Testis (tissue), 3 donors: ENCODE measurements around the gene MASP2. TPM values are rescaled to one million over a fixed set of nuclear protein-coding genes. Genes with fewer than 3 reads are reported as not detected.

ENCODE experiments used
- DNase-seq: peaks from one replicate; pipeline ENCODE4 v3.0.0-alpha.2; 2019
- H3K27ac ChIP-seq, 2 donors: fragments of 200-600 bp; sonication (generic); one replicate each; pipeline ENCODE4 v1.5.1; 2019
- H3K27me3 ChIP-seq: fragments of 200-600 bp; sonication (generic); one replicate; pipeline ENCODE4 v1.5.1; 2019
- H3K36me3 ChIP-seq: fragments of 200-600 bp; sonication (generic); one replicate; pipeline ENCODE4 v1.5.1; 2017; ENCODE audit warnings: low read depth; ENCODE audit errors: missing control alignments
- H3K4me1 ChIP-seq: fragments of 200-600 bp; sonication (generic); one replicate; pipeline ENCODE4 v1.5.1; 2019
- H3K4me3 ChIP-seq, 2 donors: fragments of 200-600 bp; sonication (generic); one replicate each; pipeline ENCODE4 v1.5.1; 2017 to 2019
- H3K9me3 ChIP-seq: fragments of 200-600 bp; sonication (generic); one replicate; pipeline ENCODE4 v1.5.1; 2017
- POLR2A ChIP-seq: fragments of 450-650 bp; IDR thresholded peaks from one replicate; pipeline ENCODE4 v1.6.1; 2017; ENCODE audit warnings: antibody characterized with exemption, mild to moderate bottlenecking, moderate library complexity
- WGBS, 2 donors: methylation state at CpG; one replicate each; pipeline ENCODE4 v1.1.5; 2018; 5-methylcytosine and 5-hydroxymethylcytosine counted together
- intact Hi-C: fragments of 100-400 bp; cut with DNase I; formaldehyde crosslinking; loops from one replicate; pipeline ENCODE4 v1.15.1; 2023; ENCODE audit warnings: low total_unique reads
- polyA plus RNA-seq: library from polyadenylated mRNA; stranded (reverse); fragments of 350-450 nt; fragmentation: Illumina TruSeq; extraction: RNeasy Lipid Tissue Mini Kit (QIAGEN cat#74804); gene quantifications from one replicate; pipeline ENCODE4 v1.2.3, GENCODE V29; 2014; ENCODE audit warnings: low read depth, low replicate concordance; ENCODE audit not compliant: insufficient read depth
- total RNA-seq, 2 donors: library from RNA; depleted of rRNA; stranded (reverse); fragments of >200 nt; gene quantifications; one replicate each; pipeline ENCODE4 v1.2.3, GENCODE V29; 2016
- TF ChIP-seq, protein P1 (sequence below), 3 experiments: fragments of 450-650 bp in 2 of 3; fragments of 200-600 bp in 1 of 3; sonication (generic) in 1 of 3; IDR thresholded peaks; one replicate each; pipeline ENCODE4 v1.5.1; 2016 to 2019; ENCODE audit warnings: antibody characterized with exemption in 3 of 3, mild to moderate bottlenecking in 2 of 3, moderate library complexity in 1 of 3

Gene MASP2
- total and polyA plus RNA-seq, 3 donors from 2014 or later = 0.31 TPM; not detected in 1

DNA sequence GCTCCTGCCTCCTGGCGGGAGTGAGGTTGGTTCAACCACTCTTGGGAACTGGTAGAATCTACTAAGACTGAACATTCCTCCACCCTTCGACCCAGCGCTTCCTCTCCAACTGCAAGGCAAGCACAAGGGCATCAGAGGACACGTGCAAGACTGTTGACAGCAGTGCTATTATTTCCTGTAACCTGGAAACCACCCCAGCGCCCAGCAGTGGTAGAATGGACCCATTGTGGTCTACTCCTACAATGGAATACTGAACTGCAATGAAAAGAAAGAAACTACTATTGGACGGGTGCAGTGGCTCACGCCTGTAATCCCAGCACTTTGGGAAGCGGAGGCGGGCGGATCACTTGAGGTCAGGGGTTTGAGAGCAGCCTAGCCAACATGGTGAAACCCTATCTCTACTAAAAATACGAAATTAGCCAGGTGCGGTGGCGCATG, 67.5 kb downstream of the MASP2 start:
- H3K27ac ChIP-seq = no peak overlapping the region
- H3K4me3 ChIP-seq = no peak overlapping the region
- no peaks in the 10 kb centered on the region for H3K27me3 ChIP-seq
- H3K36me3 ChIP-seq = no peaks in the 10 kb centered on the region
- no peak for DNase-seq
- no peaks in the 10 kb centered on the region for H3K9me3 ChIP-seq
- intact Hi-C loops = no loop called here
- H3K4me1 ChIP-seq = peaks cover 12% of the 10 kb centered on the region
- TF ChIP-seq, protein P1, sequence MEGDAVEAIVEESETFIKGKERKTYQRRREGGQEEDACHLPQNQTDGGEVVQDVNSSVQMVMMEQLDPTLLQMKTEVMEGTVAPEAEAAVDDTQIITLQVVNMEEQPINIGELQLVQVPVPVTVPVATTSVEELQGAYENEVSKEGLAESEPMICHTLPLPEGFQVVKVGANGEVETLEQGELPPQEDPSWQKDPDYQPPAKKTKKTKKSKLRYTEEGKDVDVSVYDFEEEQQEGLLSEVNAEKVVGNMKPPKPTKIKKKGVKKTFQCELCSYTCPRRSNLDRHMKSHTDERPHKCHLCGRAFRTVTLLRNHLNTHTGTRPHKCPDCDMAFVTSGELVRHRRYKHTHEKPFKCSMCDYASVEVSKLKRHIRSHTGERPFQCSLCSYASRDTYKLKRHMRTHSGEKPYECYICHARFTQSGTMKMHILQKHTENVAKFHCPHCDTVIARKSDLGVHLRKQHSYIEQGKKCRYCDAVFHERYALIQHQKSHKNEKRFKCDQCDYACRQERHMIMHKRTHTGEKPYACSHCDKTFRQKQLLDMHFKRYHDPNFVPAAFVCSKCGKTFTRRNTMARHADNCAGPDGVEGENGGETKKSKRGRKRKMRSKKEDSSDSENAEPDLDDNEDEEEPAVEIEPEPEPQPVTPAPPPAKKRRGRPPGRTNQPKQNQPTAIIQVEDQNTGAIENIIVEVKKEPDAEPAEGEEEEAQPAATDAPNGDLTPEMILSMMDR (IDR thresholded peaks at IDR 0.05) = no peak
- no peak for TF ChIP-seq POLR2A
- WGBS, 2 donors = 69 to 74% methylated on average over 13 of the region's 13 CpGs

DNA sequence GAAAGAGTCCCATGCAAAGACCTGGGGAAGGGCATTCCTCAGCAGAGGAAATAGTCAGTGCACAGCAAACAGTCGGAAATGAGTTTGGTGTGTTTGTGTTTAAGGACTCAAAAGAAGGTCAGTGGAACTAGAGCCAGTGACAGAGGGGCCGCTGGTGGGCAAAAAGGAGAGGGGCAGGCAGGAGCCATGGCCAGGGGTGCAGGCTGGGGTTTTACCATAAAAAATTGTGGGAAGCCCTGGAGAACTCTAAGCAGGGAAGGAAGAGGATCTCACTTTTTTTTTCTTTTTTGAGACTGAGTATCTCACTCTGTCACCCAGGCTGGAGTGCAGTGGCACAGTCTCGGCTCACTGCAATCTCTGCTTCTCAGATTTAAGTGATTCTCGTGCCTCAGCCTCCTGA, 68.3 kb downstream of the MASP2 start:
- no peak for DNase-seq
- TF ChIP-seq, protein P1 (IDR thresholded peaks at IDR 0.05) = no peak
- no peak for TF ChIP-seq POLR2A
- no peak overlapping the region for H3K4me3 ChIP-seq
- H3K27me3 ChIP-seq = no peaks in the 10 kb centered on the region
- WGBS, 2 donors = 80 to 81% methylated on average over 4 of the region's 4 CpGs
- intact Hi-C loops = no loop called here
- no peaks in the 10 kb centered on the region for H3K36me3 ChIP-seq
- H3K4me1 ChIP-seq = peaks cover 12% of the 10 kb centered on the region
- H3K9me3 ChIP-seq = no peaks in the 10 kb centered on the region
- no peak overlapping the region for H3K27ac ChIP-seq

Other genes with a start within 250 kb of the MASP2 start
- 100 to 1,000 TPM; 185 to 207 TPM for gene TARDBP, start 34.6 kb downstream of the MASP2 start, total RNA-seq
- 142 TPM for gene TARDBP, start 34.6 kb downstream of the MASP2 start, polyA plus RNA-seq
- gene SRM, start 12.8 kb upstream of the MASP2 start, total RNA-seq = 10 to 100 TPM; 61.4 to 78.4 TPM
- gene SRM, start 12.8 kb upstream of the MASP2 start, polyA plus RNA-seq = 57.8 TPM
- gene EXOSC10, start 52.6 kb upstream of the MASP2 start, total RNA-seq = 10 to 100 TPM; 78.4 to 78.8 TPM
- gene EXOSC10, start 52.6 kb upstream of the MASP2 start, polyA plus RNA-seq = 67.5 TPM
- not detected for gene ANGPTL7, start 142.1 kb upstream of the MASP2 start, total RNA-seq
- gene ANGPTL7, start 142.1 kb upstream of the MASP2 start, polyA plus RNA-seq = 1.6 TPM
- gene MTOR, start 215.3 kb upstream of the MASP2 start, total RNA-seq = 100 to 1,000 TPM in 1 of 2 donors, 10 to 100 TPM in 1; 83.3 to 108 TPM
- 129 TPM for gene MTOR, start 215.3 kb upstream of the MASP2 start, polyA plus RNA-seq
- gene UBIAD1, start 226.0 kb upstream of the MASP2 start, total RNA-seq = 10 to 100 TPM; 29.3 to 32.0 TPM
- gene UBIAD1, start 226.0 kb upstream of the MASP2 start, polyA plus RNA-seq = 25.8 TPM